HCT116 (cell line): ENCODE measurements around the gene VWA1. TPM values are rescaled to one million over a fixed set of nuclear protein-coding genes. Genes with fewer than 3 reads are reported as not detected.

Source experiments
- ATAC-seq: fragments of 200-7000 bp; cut with Tn5 transposase; 2 replicates; pipeline ENCODE4 v1.9.1; 2020; ENCODE audit warnings: mild to moderate bottlenecking, moderate library complexity
- BruUV-seq: library from RNA; stranded (reverse); fragments of 400-500 nt; replicated peaks from 2 replicates; lab custom pipeline; 2021; lab: Mats Ljungman, UMichigan
- CTCF ChIA-PET: fragments of 300-600 bp; sonication (Branson Sonifier 250); formaldehyde crosslinking; loops from one replicate; lab custom pipeline; 2021; ENCODE audit warnings: antibody characterized with exemption; lab: Charles Lee
- POLR2A ChIA-PET: fragments of 300-600, 350-600 bp; sonication (Branson Sonifier 250); formaldehyde crosslinking; loops from one replicate; lab custom pipeline; 2021; ENCODE audit warnings: antibody characterized with exemption; lab: Charles Lee
- RAD21 ChIA-PET, 2 experiments: fragments of 300-600 bp; sonication (Branson Sonifier 250); formaldehyde crosslinking; loops; one replicate each; lab custom pipeline; 2023; ENCODE audit warnings: low total read pairs in 2 of 2; ENCODE audit not compliant: uncharacterized antibody in 2 of 2, unreplicated experiment in 2 of 2, low non-redundant PET in 1 of 2; lab: Charles Lee
- DNase-seq: peaks from one replicate; pipeline ENCODE4 v3.0.0-alpha.2; 2010; ENCODE audit warnings: low read depth, low spot score
- H2AFZ ChIP-seq: fragments of 200-600 bp; shearing (Covaris generic), sonication (generic); 2 replicates; pipeline ENCODE4 v1.6.1; 2017; ENCODE audit warnings: low read depth, mixed run types, mixed read lengths, antibody characterized with exemption, low read length; ENCODE audit not compliant: poor library complexity, severe bottlenecking
- H3K27ac ChIP-seq: 2 replicates; pipeline ENCODE4 v1.5.1; 2012; ENCODE audit warnings: low read depth, low read length
- H3K27me3 ChIP-seq: fragments of 200-600 bp; sonication (generic); 2 replicates; pipeline ENCODE4 v1.6.1; 2016; ENCODE audit warnings: mixed run types, low read length, mixed read lengths; ENCODE audit not compliant: insufficient read depth
- H3K36me3 ChIP-seq, 2 experiments: fragments of 200-500 bp in 1 of 2; fragments of 200-600 bp in 1 of 2; sonication (Bioruptor generic) in 1 of 2; sonication (generic) in 1 of 2; 2 replicates each; pipeline versions ENCODE4 v1.5.1 to v1.6.1; 2014 to 2016; ENCODE audit warnings: low read length in 2 of 2, inconsistent platforms in 1 of 2, mixed read lengths in 1 of 2, mixed run types in 1 of 2; ENCODE audit not compliant: insufficient read depth in 2 of 2, control insufficient read depth in 1 of 2
- H3K4me1 ChIP-seq, 2 experiments: fragments of 200-600 bp in 1 of 2; sonication (generic) in 1 of 2; 2 replicates each; pipeline versions ENCODE4 v1.5.1 to v1.6.1; 2012 to 2017; ENCODE audit warnings: low read length in 2 of 2, inconsistent platforms in 1 of 2, mild to moderate bottlenecking in 1 of 2, mixed read lengths in 1 of 2, mixed run types in 1 of 2, moderate library complexity in 1 of 2; ENCODE audit not compliant: insufficient read depth in 2 of 2, control insufficient read depth in 1 of 2
- H3K4me2 ChIP-seq: fragments of 200-600 bp; sonication (generic); 2 replicates; pipeline ENCODE4 v1.6.1; 2017; ENCODE audit warnings: mixed run types, low read length, mixed read lengths
- H3K4me3 ChIP-seq, 2 experiments: fragments of 200-600 bp in 1 of 2; sonication (generic) in 1 of 2; replicated peaks in 1 of 2; 2 replicates each; pipeline ENCODE4 v1.5.1; 2011 to 2016; ENCODE audit warnings: low read length in 2 of 2, control low read depth in 1 of 2, low read depth in 1 of 2, mild to moderate bottlenecking in 1 of 2, mixed read lengths in 1 of 2, mixed run types in 1 of 2
- H3K79me2 ChIP-seq: fragments of 200-600 bp; sonication (generic); 2 replicates; pipeline ENCODE4 v1.6.1; 2017; ENCODE audit warnings: mild to moderate bottlenecking, mixed run types, low read length, moderate library complexity, mixed read lengths; ENCODE audit not compliant: insufficient read depth
- H3K9ac ChIP-seq: fragments of 200-600 bp; sonication (generic); 2 replicates; pipeline ENCODE4 v1.6.1; 2016; ENCODE audit warnings: low read length, mixed read lengths
- H3K9me2 ChIP-seq: fragments of 200-600 bp; sonication (generic), shearing (Covaris generic); 2 replicates; pipeline ENCODE4 v1.6.1; 2017; ENCODE audit warnings: mixed run types, mild to moderate bottlenecking, moderate library complexity; ENCODE audit not compliant: insufficient read depth
- H3K9me3 ChIP-seq, 2 experiments: fragments of 200-500 bp in 1 of 2; fragments of 200-600 bp in 1 of 2; sonication (Bioruptor generic) in 1 of 2; sonication (generic) in 1 of 2; 2 replicates each; pipeline ENCODE4 v1.6.1; 2014 to 2017; ENCODE audit warnings: low read length in 2 of 2, mixed read lengths in 2 of 2, inconsistent platforms in 1 of 2, low read depth in 1 of 2, mild to moderate bottlenecking in 1 of 2, mixed run types in 1 of 2, moderate library complexity in 1 of 2; ENCODE audit not compliant: control insufficient read depth in 1 of 2, insufficient read depth in 1 of 2
- H4K20me1 ChIP-seq: fragments of 200-600 bp; sonication (generic), shearing (Covaris generic); 2 replicates; pipeline ENCODE4 v1.6.1; 2017; ENCODE audit warnings: mixed run types, mild to moderate bottlenecking, moderate library complexity; ENCODE audit not compliant: insufficient read depth
- CBX3 ChIP-seq: IDR thresholded peaks from 2 replicates; pipeline ENCODE4 v1.6.1; 2012; ENCODE audit warnings: low read depth
- CEBPB ChIP-seq: IDR thresholded peaks from 2 replicates; pipeline ENCODE4 v1.6.1; 2012; ENCODE audit warnings: low read depth
- CTCF ChIP-seq, 3 experiments: fragments of 200-600 bp in 1 of 3; sonication (generic) in 1 of 3; IDR thresholded peaks in 2 of 3; conservative IDR thresholded peaks in 1 of 3; 2 replicates each; pipeline ENCODE4 v1.5.1; 2012 to 2017; ENCODE audit warnings: low read depth in 2 of 3, low read length in 2 of 3, antibody characterized with exemption in 1 of 3, borderline replicate concordance in 1 of 3, control low read depth in 1 of 3, mild to moderate bottlenecking in 1 of 3, mixed read lengths in 1 of 3, mixed run types in 1 of 3, moderate library complexity in 1 of 3; ENCODE audit not compliant: insufficient read depth in 1 of 3
- EGR1 ChIP-seq: IDR thresholded peaks from 2 replicates; pipeline ENCODE4 v1.6.1; 2012; ENCODE audit warnings: low read depth
- ELF1 ChIP-seq: IDR thresholded peaks from 2 replicates; pipeline ENCODE4 v1.6.1; 2012; ENCODE audit warnings: low read depth, borderline replicate concordance
- EZH2phosphoT487 ChIP-seq: fragments of 200-600 bp; IDR thresholded peaks from 2 replicates; pipeline ENCODE4 v1.6.1; 2018; ENCODE audit warnings: antibody characterized with exemption, borderline replicate concordance
- FOSL1 ChIP-seq: IDR thresholded peaks from 2 replicates; pipeline ENCODE4 v1.6.1; 2012; ENCODE audit warnings: low read depth
- JUND ChIP-seq: IDR thresholded peaks from 2 replicates; pipeline ENCODE4 v1.6.1; 2012
- MAX ChIP-seq: IDR thresholded peaks from 2 replicates; pipeline ENCODE4 v1.6.1; 2012
- POLR2A ChIP-seq: IDR thresholded peaks from 2 replicates; pipeline ENCODE4 v1.7.0; 2011; ENCODE audit warnings: borderline replicate concordance; ENCODE audit not compliant: insufficient read depth, insufficient read length; ENCODE audit errors: extremely low read depth
- RAD21 ChIP-seq: IDR thresholded peaks from 2 replicates; pipeline ENCODE4 v1.6.1; 2012; ENCODE audit warnings: low read depth, mild to moderate bottlenecking
- SIN3A ChIP-seq: IDR thresholded peaks from 2 replicates; pipeline ENCODE4 v1.6.1; 2012; ENCODE audit warnings: low read depth
- SP1 ChIP-seq: IDR thresholded peaks from 2 replicates; pipeline ENCODE4 v1.6.1; 2012; ENCODE audit warnings: low read depth
- TCF7L2 ChIP-seq: IDR thresholded peaks from 2 replicates; pipeline ENCODE4 v1.7.0; 2011; ENCODE audit warnings: borderline replicate concordance, inconsistent platforms; ENCODE audit not compliant: insufficient read depth, insufficient read length; ENCODE audit errors: extremely low read depth
- ZFX ChIP-seq: fragments of 450-650 bp; IDR thresholded peaks from 2 replicates; pipeline ENCODE4 v1.6.1; 2017
- intact Hi-C: fragments of 100-400 bp; cut with micrococcal nuclease; formaldehyde crosslinking; loops from 2 replicates; pipeline ENCODE4 v1.10.0; 2022
- total RNA-seq: library from RNA; stranded (reverse); gene quantifications from one replicate; pipeline ENCODE4 v1.2.1, GENCODE V29; 2021; ENCODE audit not compliant: unreplicated experiment
- TF ChIP-seq, protein P1 (sequence below): IDR thresholded peaks from 2 replicates; pipeline ENCODE4 v1.6.1; 2012

Gene VWA1
- total RNA-seq, 1 experiment from 2014 or later = 50.6 TPM

DNA sequence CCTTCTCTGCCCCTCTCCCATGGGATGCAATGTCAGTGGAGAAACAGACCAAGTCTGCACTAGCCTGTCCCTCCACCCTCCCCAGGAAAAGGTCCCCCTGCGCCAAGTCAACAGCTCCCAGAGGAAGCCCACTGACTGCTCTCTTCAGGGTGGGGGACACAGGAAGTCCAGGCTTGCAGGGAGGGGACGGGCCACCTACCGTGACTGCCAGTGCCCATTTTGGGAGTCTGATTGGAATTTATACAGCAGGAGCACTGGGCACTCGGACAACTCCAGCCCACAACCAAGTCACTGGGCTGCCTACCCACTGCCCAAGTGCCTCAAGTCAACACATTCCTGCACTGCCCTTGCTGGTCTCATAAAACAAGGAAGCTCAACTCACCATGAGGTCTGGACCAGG, 42.5 kb upstream of the VWA1 start:
- Histone ChIP-seq H2AFZ (no peak overlapping the region), H3K79me2 (peaks cover 79% of the 10 kb centered on the region), H3K27ac (no peak overlapping the region), H3K9me3 (no peaks in the 10 kb centered on the region), H3K4me3 (no peak overlapping the region), H4K20me1 (peaks cover 12% of the 10 kb centered on the region; the same call in 1 of the 2 replicates), H3K4me1 (peaks cover 0 to 10% of the 10 kb centered on the region in 2 experiments; a peak in 3 of 4 replicates), H3K4me2 (no peak overlapping the region), H3K9me2 (no peaks in the 10 kb centered on the region), H3K36me3 (peaks cover 62 to 80% of the 10 kb centered on the region in 2 experiments), H3K9ac (no peak overlapping the region), H3K27me3 (no peaks in the 10 kb centered on the region)
- TF ChIP-seq, protein P1, sequence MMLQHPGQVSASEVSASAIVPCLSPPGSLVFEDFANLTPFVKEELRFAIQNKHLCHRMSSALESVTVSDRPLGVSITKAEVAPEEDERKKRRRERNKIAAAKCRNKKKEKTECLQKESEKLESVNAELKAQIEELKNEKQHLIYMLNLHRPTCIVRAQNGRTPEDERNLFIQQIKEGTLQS = no peak
- TF ChIP-seq POLR2A (no peak), RAD21 (no peak), EZH2phosphoT487 (no peak), FOSL1 (no peak), ELF1 (no peak)
- ATAC-seq (no peak), DNase-seq (no peak)
- intact Hi-C loops = no loop called here
- RAD21 ChIA-PET = no interaction called here
- no TSS peak for BruUV-seq
- CTCF ChIA-PET = no interaction called here
- POLR2A ChIA-PET = no interaction called here

DNA sequence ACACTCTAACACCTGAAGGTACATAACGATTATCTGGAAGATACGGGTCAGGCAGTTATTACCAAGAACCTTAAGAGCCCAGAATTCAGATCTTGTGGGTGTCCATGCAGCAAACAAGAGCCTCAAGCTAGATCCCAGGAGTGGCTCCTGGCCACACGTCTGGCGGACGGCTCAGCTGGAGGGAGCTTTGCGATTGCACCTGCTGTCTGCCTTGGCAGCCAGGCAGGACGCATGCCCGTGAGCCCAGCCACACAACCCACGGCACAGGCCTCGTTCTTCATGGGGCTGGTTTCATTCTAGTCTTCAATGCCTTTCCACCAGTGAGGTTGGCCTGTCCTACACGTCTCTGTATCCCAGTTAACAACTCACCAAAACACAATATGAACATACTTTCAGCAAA, 42.1 kb upstream of the VWA1 start:
- H3K27me3 ChIP-seq = no peaks in the 10 kb centered on the region
- no TSS peak for BruUV-seq
- H3K36me3 ChIP-seq = peaks cover 57 to 77% of the 10 kb centered on the region in 2 experiments
- DNase-seq (no peak), ATAC-seq (no peak)
- ChIA-PET CTCF (no interaction called here), POLR2A (no interaction called here), RAD21 (no interaction called here)
- H3K9ac ChIP-seq = no peak overlapping the region
- no peaks in the 10 kb centered on the region for H3K9me3 ChIP-seq
- H3K27ac ChIP-seq = no peak overlapping the region
- H4K20me1 ChIP-seq = peaks cover 12% of the 10 kb centered on the region; the same call in 1 of the 2 replicates
- peaks cover 0 to 14% of the 10 kb centered on the region in 2 experiments; a peak in 3 of 4 replicates for H3K4me1 ChIP-seq
- no peak overlapping the region for H3K4me3 ChIP-seq
- H3K4me2 ChIP-seq = no peak overlapping the region
- no peaks in the 10 kb centered on the region for H3K9me2 ChIP-seq
- no peak overlapping the region for H2AFZ ChIP-seq
- intact Hi-C loops = no loop called here
- peaks cover 83% of the 10 kb centered on the region for H3K79me2 ChIP-seq
- TF ChIP-seq CBX3 (no peak), POLR2A (no peak), RAD21 (no peak), CTCF (IDR thresholded peaks at IDR 0.05 in 2 of 3, conservative IDR thresholded peaks at IDR 0.05 in 1 of 3; ENCODE audit: borderline replicate concordance in 1 of 3, insufficient read depth in 1 of 3, low read depth in 2 of 3, low read length in 2 of 3) (no peak), EGR1 (no peak), ZFX (no peak), EZH2phosphoT487 (no peak), CEBPB (no peak), JUND (no peak), ELF1 (no peak), TCF7L2 (no peak), SP1 (no peak), SIN3A (no peak), MAX (no peak)
- TF ChIP-seq, protein P1 = no peak
